ENCODE measurements around the gene TNFAIP8L3. TPM values are rescaled to one million over a fixed set of nuclear protein-coding genes. Genes with fewer than 3 reads are reported as not detected.

Gene TNFAIP8L3
- total RNA-seq, 1 donor from 2014 or later = not detected

DNA sequence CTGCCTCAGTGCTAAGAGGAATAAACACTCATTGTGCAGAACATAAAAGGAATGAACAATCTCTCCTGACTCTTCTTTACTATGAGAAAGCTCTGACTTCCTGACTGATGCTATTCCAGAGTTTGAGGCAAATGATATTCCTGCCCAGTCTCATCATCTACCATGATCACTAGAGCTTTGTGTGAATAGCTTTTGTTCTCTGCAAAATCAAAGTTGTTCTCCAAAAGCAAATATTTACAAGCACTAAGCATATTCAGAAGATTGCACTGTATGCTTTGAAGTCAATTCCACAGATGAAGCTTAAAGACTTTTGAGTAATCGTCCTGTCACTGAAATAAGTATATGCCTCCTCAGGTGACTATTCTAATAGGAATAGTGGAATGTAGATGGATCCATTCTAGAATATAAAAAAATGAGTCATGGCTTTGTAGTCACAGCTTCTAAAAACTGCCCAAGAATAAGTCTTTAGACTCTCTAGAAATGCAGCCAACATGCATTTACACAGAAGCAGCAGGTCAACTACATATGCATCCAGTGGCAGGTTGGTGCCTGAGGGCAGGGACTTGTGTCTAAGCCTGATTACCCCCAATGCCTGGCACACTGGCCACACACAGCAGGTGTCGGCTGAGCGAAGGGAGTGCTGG is 34.6 kb downstream of the TNFAIP8L3 start:
- no peaks in the 10 kb centered on the region for H3K4me1 Mint-ChIP-seq (ENCODE audit: low read depth, unreplicated experiment)
- no peak for DNase-seq
- H3K9me3 Mint-ChIP-seq (ENCODE audit: unreplicated experiment) = peaks cover 8% of the 10 kb centered on the region

DNA sequence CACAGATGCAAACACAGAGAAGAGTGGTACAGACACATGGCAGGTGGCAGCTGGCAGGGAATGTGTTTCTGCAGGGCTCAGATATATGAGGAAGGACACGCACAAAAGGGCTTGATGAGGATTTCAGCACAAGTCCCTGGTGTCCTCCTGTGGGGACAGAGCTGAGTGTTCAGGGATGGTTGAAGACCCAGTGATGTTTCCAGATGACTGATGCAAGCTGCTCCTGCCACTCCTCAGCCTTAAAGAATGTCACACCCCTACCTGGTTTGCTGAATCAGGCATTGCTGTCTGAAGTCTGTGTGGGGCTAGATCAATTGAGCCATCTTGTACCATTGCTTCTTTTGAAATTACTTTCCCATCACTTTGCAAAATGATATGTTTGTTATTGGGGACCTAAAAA is 40.2 kb downstream of the TNFAIP8L3 start:
- H3K27ac Mint-ChIP-seq (ENCODE audit: unreplicated experiment) = no peak overlapping the region
- no peaks in the 10 kb centered on the region for H3K27me3 Mint-ChIP-seq (ENCODE audit: unreplicated experiment)
- H3K9me3 Mint-ChIP-seq (ENCODE audit: unreplicated experiment) = peaks cover 5% of the 10 kb centered on the region
- peaks cover 9% of the 10 kb centered on the region for H3K36me3 Mint-ChIP-seq (ENCODE audit: unreplicated experiment)
- TF ChIP-seq, protein P1, sequence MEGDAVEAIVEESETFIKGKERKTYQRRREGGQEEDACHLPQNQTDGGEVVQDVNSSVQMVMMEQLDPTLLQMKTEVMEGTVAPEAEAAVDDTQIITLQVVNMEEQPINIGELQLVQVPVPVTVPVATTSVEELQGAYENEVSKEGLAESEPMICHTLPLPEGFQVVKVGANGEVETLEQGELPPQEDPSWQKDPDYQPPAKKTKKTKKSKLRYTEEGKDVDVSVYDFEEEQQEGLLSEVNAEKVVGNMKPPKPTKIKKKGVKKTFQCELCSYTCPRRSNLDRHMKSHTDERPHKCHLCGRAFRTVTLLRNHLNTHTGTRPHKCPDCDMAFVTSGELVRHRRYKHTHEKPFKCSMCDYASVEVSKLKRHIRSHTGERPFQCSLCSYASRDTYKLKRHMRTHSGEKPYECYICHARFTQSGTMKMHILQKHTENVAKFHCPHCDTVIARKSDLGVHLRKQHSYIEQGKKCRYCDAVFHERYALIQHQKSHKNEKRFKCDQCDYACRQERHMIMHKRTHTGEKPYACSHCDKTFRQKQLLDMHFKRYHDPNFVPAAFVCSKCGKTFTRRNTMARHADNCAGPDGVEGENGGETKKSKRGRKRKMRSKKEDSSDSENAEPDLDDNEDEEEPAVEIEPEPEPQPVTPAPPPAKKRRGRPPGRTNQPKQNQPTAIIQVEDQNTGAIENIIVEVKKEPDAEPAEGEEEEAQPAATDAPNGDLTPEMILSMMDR (IDR thresholded peaks at IDR 0.05; ENCODE audit: partially characterized antibody, unreplicated experiment) = no peak
- no peak overlapping the region for H3K4me3 Mint-ChIP-seq (ENCODE audit: unreplicated experiment)
- DNase-seq = no peak
- peaks cover 3% of the 10 kb centered on the region for H3K4me1 Mint-ChIP-seq (ENCODE audit: low read depth, unreplicated experiment)

More for the DNA sequence above, 34.6 kb downstream of the TNFAIP8L3 start:
- Mint-ChIP-seq H3K27me3 (ENCODE audit: unreplicated experiment) (no peaks in the 10 kb centered on the region), H3K36me3 (ENCODE audit: unreplicated experiment) (peaks cover 4% of the 10 kb centered on the region), H3K4me3 (ENCODE audit: unreplicated experiment) (no peak overlapping the region), H3K27ac (ENCODE audit: unreplicated experiment) (no peak overlapping the region)
- TF ChIP-seq, protein P1 (IDR thresholded peaks at IDR 0.05; ENCODE audit: partially characterized antibody, unreplicated experiment) = no peak

DNA sequence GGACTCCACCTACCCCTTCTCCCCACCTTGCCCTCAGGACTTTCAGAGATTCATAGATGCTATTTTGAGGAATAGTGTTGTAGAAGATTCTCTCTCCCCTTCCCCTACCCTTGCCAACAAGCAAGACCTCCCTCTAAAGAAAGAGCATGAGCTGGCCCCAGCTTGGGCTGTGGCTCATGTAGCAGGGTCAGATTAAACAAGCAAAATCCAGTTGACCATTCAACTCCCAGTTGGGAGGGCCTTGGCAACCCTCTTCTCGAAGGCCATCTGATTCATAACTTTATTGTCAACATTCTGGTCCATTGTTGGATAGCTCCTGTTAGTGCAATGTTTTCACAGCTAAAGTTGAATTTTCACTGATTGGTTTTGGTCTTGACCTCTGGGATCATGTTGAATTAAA is 41.1 kb downstream of the TNFAIP8L3 start:
- Mint-ChIP-seq H3K27me3 (ENCODE audit: unreplicated experiment) (no peaks in the 10 kb centered on the region), H3K4me1 (ENCODE audit: low read depth, unreplicated experiment) (peaks cover 3% of the 10 kb centered on the region), H3K36me3 (ENCODE audit: unreplicated experiment) (peaks cover 7% of the 10 kb centered on the region)

GRCh38 chr15:51051776-51052175 is 42.9 kb downstream of the TNFAIP8L3 start:
- Mint-ChIP-seq H3K4me1 (ENCODE audit: low read depth, unreplicated experiment) (peaks cover 3% of the 10 kb centered on the region), H3K9me3 (ENCODE audit: unreplicated experiment) (no peaks in the 10 kb centered on the region), H3K27ac (ENCODE audit: unreplicated experiment) (no peak overlapping the region), H3K36me3 (ENCODE audit: unreplicated experiment) (peaks cover 4% of the 10 kb centered on the region), H3K4me3 (ENCODE audit: unreplicated experiment) (no peak overlapping the region), H3K27me3 (ENCODE audit: unreplicated experiment) (no peaks in the 10 kb centered on the region)
- TF ChIP-seq, protein P1 (IDR thresholded peaks at IDR 0.05; ENCODE audit: partially characterized antibody, unreplicated experiment) = no peak
- no peak for DNase-seq

More for the DNA sequence above, 41.1 kb downstream of the TNFAIP8L3 start:
- no peak for DNase-seq
- peaks cover 5% of the 10 kb centered on the region for H3K9me3 Mint-ChIP-seq (ENCODE audit: unreplicated experiment)
- TF ChIP-seq, protein P1 (IDR thresholded peaks at IDR 0.05; ENCODE audit: partially characterized antibody, unreplicated experiment) = no peak
- no peak overlapping the region for H3K27ac Mint-ChIP-seq (ENCODE audit: unreplicated experiment)
- no peak overlapping the region for H3K4me3 Mint-ChIP-seq (ENCODE audit: unreplicated experiment)

DNA sequence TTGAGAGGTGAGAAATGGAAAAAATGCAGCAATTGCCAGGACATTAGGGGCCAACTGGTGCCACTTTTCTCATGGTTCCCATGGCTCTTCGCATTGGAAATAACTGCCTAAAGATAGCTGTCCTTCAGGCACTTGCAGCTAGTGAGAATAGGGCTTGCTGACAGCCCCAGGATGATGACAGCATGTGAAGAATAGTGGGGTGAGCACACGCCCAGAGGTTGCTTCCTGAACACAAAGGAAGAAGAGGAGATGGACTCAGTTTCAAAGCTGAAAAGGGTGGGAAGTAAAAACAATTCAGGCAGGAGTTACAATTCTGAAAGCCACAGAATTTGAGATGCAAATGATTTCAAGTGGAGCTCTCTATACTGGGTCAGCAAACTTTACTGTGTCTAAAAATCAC is 45.6 kb downstream of the TNFAIP8L3 start:
- Mint-ChIP-seq H3K27ac (ENCODE audit: unreplicated experiment) (no peak overlapping the region), H3K36me3 (ENCODE audit: unreplicated experiment) (peaks cover 4% of the 10 kb centered on the region), H3K4me3 (ENCODE audit: unreplicated experiment) (no peak overlapping the region), H3K4me1 (ENCODE audit: low read depth, unreplicated experiment) (no peaks in the 10 kb centered on the region), H3K27me3 (ENCODE audit: unreplicated experiment) (no peaks in the 10 kb centered on the region), H3K9me3 (ENCODE audit: unreplicated experiment) (no peaks in the 10 kb centered on the region)
- TF ChIP-seq, protein P1 (IDR thresholded peaks at IDR 0.05; ENCODE audit: partially characterized antibody, unreplicated experiment) = no peak
- DNase-seq = no peak
